ENCODE data around the gene FBXL7. TPM values are rescaled to one million over a fixed set of nuclear protein-coding genes. Genes with fewer than 3 reads are reported as not detected.

FBXL7 gene
- total and polyA plus RNA-seq, 2 of the 8 experiments (the other 6 are each of a cell fraction or from before 2014, with no cell fraction given), result 17.7 to 17.8 TPM

- H3K4me2 ChIP-seq (ENCODE audit: insufficient read depth in 1 of 2, low read depth in 2 of 2, low read length in 2 of 2), result 0 out of 4 replicates have a peak overlapping the region, but pooled peaks of 1 of the 2 experiments have one; percentile 32
- no peak overlapping the region for H3K4ac ChIP-seq (replicated peaks; ENCODE audit: insufficient read length, low read depth, low read length)
- H2AK5ac ChIP-seq (ENCODE audit: low read depth, low read length), result no peak overlapping the region
- no peak overlapping the region for H4K8ac ChIP-seq (ENCODE audit: extremely low read depth, insufficient read depth, low read length)
- H3K4me3 ChIP-seq (ENCODE audit: extremely low read depth in 1 of 4, insufficient read depth in 2 of 4, low read depth in 3 of 4, low read length in 4 of 4), result no peak overlapping the region
- WGBS, 2 experiments (ENCODE audit: extremely low coverage in 1 of 2, insufficient coverage in 1 of 2, insufficient read length in 1 of 2, insufficient replicate concordance in 2 of 2, low coverage in 1 of 2, low lambda C conversion rate in 2 of 2, missing lambda C conversion rate in 1 of 2), result 91% methylated on average over 2 of the region's 2 CpGs; no CpG with 5 or more reads in 1 of the 2 experiments
- no peak overlapping the region for H3K23ac ChIP-seq (ENCODE audit: insufficient read length)
- no peak overlapping the region for H2AFZ ChIP-seq (ENCODE audit: low read length)
- peaks cover 5% of the 10 kb centered on the region for H3K79me1 ChIP-seq (ENCODE audit: low read depth, low read length)
- H2BK12ac ChIP-seq (ENCODE audit: low read depth, low read length), result no peak overlapping the region
- H3K9me3 ChIP-seq (ENCODE audit: insufficient read depth in 2 of 2, low read depth in 1 of 2, low read length in 1 of 2), result no peaks in the 10 kb centered on the region
- no peak overlapping the region for H3K14ac ChIP-seq (ENCODE audit: insufficient read length)
- FAIRE-seq, result no peak
- H3K4me1 ChIP-seq (replicated peaks in 1 of 4; ENCODE audit: control insufficient read depth in 3 of 4, insufficient read depth in 4 of 4, low read length in 3 of 4), result peaks cover 1 to 12% (median 8%) of the 10 kb centered on the region in 4 experiments; a peak in 4 of 7 replicates
- H4K5ac ChIP-seq (ENCODE audit: insufficient read length, low read depth, low read length), result no peak overlapping the region
- DNase-seq (ENCODE audit: low read depth in 1 of 2, low spot score in 2 of 2), result no peak
- H2BK20ac ChIP-seq (ENCODE audit: low read length), result no peak overlapping the region
- TF ChIP-seq KDM1A (IDR thresholded peaks at IDR 0.05; ENCODE audit: borderline replicate concordance, low read length), result no peak
- TF ChIP-seq CTCF (IDR thresholded peaks at IDR 0.05; ENCODE audit: control extremely low read depth in 1 of 3, insufficient read depth in 1 of 3, low read depth in 1 of 3, low read length in 3 of 3), result no peak
- TF ChIP-seq SP4 (IDR thresholded peaks at IDR 0.05; ENCODE audit: low read length), result no peak
- no peak for TF ChIP-seq KDM5A (IDR thresholded peaks at IDR 0.05; ENCODE audit: low read length)
- TF ChIP-seq TBP (IDR thresholded peaks at IDR 0.05; ENCODE audit: low read depth, low read length), result no peak
- TF ChIP-seq SIX5 (IDR thresholded peaks at IDR 0.05; ENCODE audit: low read depth, low read length), result no peak
- no peak overlapping the region for H4K91ac ChIP-seq (replicated peaks; ENCODE audit: insufficient read length, low read length)
- H3K9ac ChIP-seq (replicated peaks in 1 of 4; ENCODE audit: extremely low read depth in 1 of 4, low read depth in 3 of 4, low read length in 3 of 4), result no peak overlapping the region
- peaks cover 0 to 19% of the 10 kb centered on the region in 2 experiments; a peak in 2 of 4 replicates for H3K79me2 ChIP-seq (ENCODE audit: control insufficient read depth in 1 of 2, insufficient read depth in 2 of 2, low read length in 2 of 2)
- ChIA-PET CTCF (ENCODE audit: partially characterized antibody) (interaction anchor here (0.8 to 1.5 kb wide), 2 partner anchors 11 to 12 kb away, joined by 3 read pairs; no protein-coding TSS in a partner anchor), POLR2A (ENCODE audit: partially characterized antibody) (no interaction called here)
- no peaks in the 10 kb centered on the region; a peak in 1 of 8 replicates for H3K36me3 ChIP-seq (ENCODE audit: control insufficient read depth in 2 of 4, insufficient read depth in 4 of 4, low read length in 3 of 4)
- no peak overlapping the region for H3K27ac ChIP-seq (ENCODE audit: low read depth, low read length)
- H3K23me2 ChIP-seq (ENCODE audit: low read depth, low read length), result 0 out of 2 replicates have a peak, but pooled peaks cover 2% of the 10 kb centered on the region
- no peaks in the 10 kb centered on the region for H3K27me3 ChIP-seq (replicated peaks in 1 of 4; ENCODE audit: control insufficient read depth in 3 of 4, extremely low read depth in 1 of 4, insufficient read depth in 3 of 4, low read length in 3 of 4)
- no peak overlapping the region for H2BK5ac ChIP-seq (ENCODE audit: low read depth, low read length)
- H2BK120ac ChIP-seq (replicated peaks; ENCODE audit: low read depth, low read length), result no peak overlapping the region
- no peak overlapping the region for H2BK15ac ChIP-seq (ENCODE audit: low read length)
- 0 out of 2 replicates have a peak overlapping the region, but pooled peaks have one; percentile 56 for H3K18ac ChIP-seq (ENCODE audit: extremely low read depth, low read length)
- H3K56ac ChIP-seq (replicated peaks; ENCODE audit: insufficient read length, low read depth, low read length), result no peak overlapping the region
- H4K20me1 ChIP-seq (replicated peaks in 1 of 2; ENCODE audit: control insufficient read depth in 1 of 2, insufficient read depth in 2 of 2, low read length in 2 of 2), result peaks cover 0 to 2% of the 10 kb centered on the region in 2 experiments
Observed at GRCh38 chr5:15601853-15602252, 101.9 kb downstream of the FBXL7 start.

Data from H1 (cell line).